ENCODE measurements around the gene OTUD3.

OTUD3 gene

GRCh38 chr1:19957779-19958178 lies 75.6 kb downstream of the OTUD3 start:
- no peak for DNase-seq

DNA sequence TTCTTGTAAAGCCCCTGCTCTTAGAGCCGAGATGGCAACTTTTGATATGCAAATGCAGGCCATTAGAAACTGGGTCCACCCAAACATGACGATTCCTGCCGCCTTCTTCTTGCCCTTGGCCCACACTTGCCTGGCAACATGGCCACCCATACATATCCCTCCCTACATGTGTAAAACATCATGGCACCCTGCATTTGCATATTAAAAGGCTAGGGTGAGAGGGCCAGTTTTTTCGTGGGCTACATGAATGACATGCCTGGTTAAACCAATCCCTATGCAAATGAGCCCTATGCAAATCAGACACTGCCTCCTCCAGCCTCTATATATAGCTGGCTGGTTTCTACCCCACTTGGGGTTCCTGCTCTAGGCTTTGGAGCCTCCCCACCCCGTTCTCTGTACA lies 78.4 kb downstream of the OTUD3 start:
- no peak for DNase-seq

Measured in NCI-H187 (cell line).